HG03045 (cell line): ENCODE measurements around the gene OTOG.

Experiments used
- ATAC-seq: cut with Tn5 transposase; IDR thresholded peaks from one replicate; pipeline ENCODE4 v1.9.1; 2021; ENCODE audit warnings: mild to moderate bottlenecking, moderate library complexity; ENCODE audit not compliant: unreplicated experiment

OTOG gene

GRCh38 chr11:17578958-17579357 is 31.9 kb downstream of the OTOG start:
- ATAC-seq = no peak

GRCh38 chr11:17579451-17579850 is 32.4 kb downstream of the OTOG start:
- ATAC-seq = no peak

- ATAC-seq = no peak
Observed at GRCh38 chr11:17580271-17580670, 33.2 kb downstream of the OTOG start.

- ATAC-seq = no peak
Observed at GRCh38 chr11:17581036-17581731, 34.1 kb downstream of the OTOG start.

GRCh38 chr11:17581732-17582053 is 34.6 kb downstream of the OTOG start:
- ATAC-seq = no peak

GRCh38 chr11:17585911-17586695 is 39.0 kb downstream of the OTOG start:
- no peak for ATAC-seq

- no peak for ATAC-seq
Observed at GRCh38 chr11:17588166-17588565, 41.1 kb downstream of the OTOG start.

GRCh38 chr11:17588721-17589120 is 41.7 kb downstream of the OTOG start:
- ATAC-seq = no peak

GRCh38 chr11:17590463-17590862 is 43.4 kb downstream of the OTOG start:
- ATAC-seq = no peak

GRCh38 chr11:17591293-17591692 is 44.2 kb downstream of the OTOG start:
- ATAC-seq = no peak

GRCh38 chr11:17593466-17594245 is 46.6 kb downstream of the OTOG start:
- no peak for ATAC-seq

- ATAC-seq = no peak
Observed at GRCh38 chr11:17594686-17595192, 47.7 kb downstream of the OTOG start.

GRCh38 chr11:17595526-17596309 is 48.7 kb downstream of the OTOG start:
- no peak for ATAC-seq

- ATAC-seq = no peak
Observed at GRCh38 chr11:17596310-17596669, 49.2 kb downstream of the OTOG start.

- ATAC-seq = no peak
Observed at GRCh38 chr11:17596711-17597110, 49.7 kb downstream of the OTOG start.

- no peak for ATAC-seq
Observed at GRCh38 chr11:17597770-17598169, 50.7 kb downstream of the OTOG start.

GRCh38 chr11:17598700-17599459 is 51.8 kb downstream of the OTOG start:
- peak; percentile 66 for ATAC-seq

- no peak for ATAC-seq
Observed at GRCh38 chr11:17599460-17599925, 52.4 kb downstream of the OTOG start.

- ATAC-seq = no peak
Observed at GRCh38 chr11:17600316-17601255, 53.5 kb downstream of the OTOG start.
